ENCODE results near the gene ZNF384. TPM values are rescaled to one million over a fixed set of nuclear protein-coding genes. Genes with fewer than 3 reads are reported as not detected.

ZNF384 gene
- total and polyA plus RNA-seq, 2 of the 8 experiments (the other 6 are each of a cell fraction or from before 2014, with no cell fraction given): 59.0 to 59.6 TPM

- TF ChIP-seq CTCF (IDR thresholded peaks at IDR 0.05; ENCODE audit: control extremely low read depth in 1 of 3, insufficient read depth in 1 of 3, low read depth in 1 of 3, low read length in 3 of 3) (no peak), SAP30 (IDR thresholded peaks at IDR 0.05; ENCODE audit: insufficient read depth, insufficient replicate concordance, low read length) (no peak), POLR2A (IDR thresholded peaks at IDR 0.05; ENCODE audit: control extremely low read depth in 1 of 2, low read depth in 2 of 2, low read length in 2 of 2) (peak in 1 of 2 experiments; percentile 73; a peak in 2 of 3 replicates), EGR1 (IDR thresholded peaks at IDR 0.05; ENCODE audit: borderline replicate concordance, low read depth, low read length) (peak; percentile 99), SUZ12 (IDR thresholded peaks at IDR 0.05; ENCODE audit: low read length) (no peak), CHD7 (IDR thresholded peaks at IDR 0.05; ENCODE audit: insufficient replicate concordance, low read length) (no peak), SRF (IDR thresholded peaks at IDR 0.05; ENCODE audit: low read depth, low read length) (peak; percentile 94)
Observed at GRCh38 chr12:6662906-6663742, 26.1 kb downstream of the ZNF384 start, which contains the start of gene ING4 (continued).

Data from H1 (cell line).